ENCODE results near the gene TSPAN18. TPM values are rescaled to one million over a fixed set of nuclear protein-coding genes. Genes with fewer than 3 reads are reported as not detected.

Gene TSPAN18
- total RNA-seq, 1 donor = under 0.01 TPM

DNA sequence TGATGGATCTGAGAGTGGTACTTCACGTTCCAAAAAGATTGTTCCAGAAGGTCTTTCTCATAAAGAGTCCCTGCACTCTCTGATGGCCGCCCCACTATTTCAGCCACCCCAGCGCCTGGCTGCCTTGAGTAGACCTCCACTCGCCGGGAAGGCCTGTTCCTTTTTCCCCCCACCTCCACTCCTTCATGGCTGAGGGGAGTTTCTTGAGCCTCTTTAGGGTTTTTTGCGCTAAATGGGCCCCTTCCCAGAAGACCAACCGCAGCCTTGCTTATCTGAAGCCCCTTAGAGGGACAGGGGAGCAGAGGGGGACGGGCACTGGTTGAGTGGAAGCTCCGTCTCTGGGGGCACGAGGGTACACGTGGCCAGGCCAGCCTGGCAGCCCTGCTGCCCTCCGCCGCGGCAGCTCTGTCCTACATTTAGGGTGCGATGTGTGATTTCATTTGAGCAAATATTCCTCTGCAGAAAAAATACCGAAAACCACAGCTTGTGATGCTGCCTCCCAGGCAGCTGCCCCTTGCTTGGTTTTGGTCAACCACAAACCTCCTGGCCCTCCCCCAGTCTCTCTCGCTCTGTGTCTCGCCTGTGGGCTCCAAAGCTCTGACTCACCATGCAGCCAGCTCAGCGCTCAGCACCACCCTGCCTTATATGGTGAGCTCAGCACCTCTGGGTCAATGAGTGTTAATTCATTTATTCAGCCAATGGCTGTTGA, 135.2 kb downstream of the TSPAN18 start:
- peak; percentile 98 for DNase-seq (ENCODE audit: low read depth)
- TF ChIP-seq, protein P1, sequence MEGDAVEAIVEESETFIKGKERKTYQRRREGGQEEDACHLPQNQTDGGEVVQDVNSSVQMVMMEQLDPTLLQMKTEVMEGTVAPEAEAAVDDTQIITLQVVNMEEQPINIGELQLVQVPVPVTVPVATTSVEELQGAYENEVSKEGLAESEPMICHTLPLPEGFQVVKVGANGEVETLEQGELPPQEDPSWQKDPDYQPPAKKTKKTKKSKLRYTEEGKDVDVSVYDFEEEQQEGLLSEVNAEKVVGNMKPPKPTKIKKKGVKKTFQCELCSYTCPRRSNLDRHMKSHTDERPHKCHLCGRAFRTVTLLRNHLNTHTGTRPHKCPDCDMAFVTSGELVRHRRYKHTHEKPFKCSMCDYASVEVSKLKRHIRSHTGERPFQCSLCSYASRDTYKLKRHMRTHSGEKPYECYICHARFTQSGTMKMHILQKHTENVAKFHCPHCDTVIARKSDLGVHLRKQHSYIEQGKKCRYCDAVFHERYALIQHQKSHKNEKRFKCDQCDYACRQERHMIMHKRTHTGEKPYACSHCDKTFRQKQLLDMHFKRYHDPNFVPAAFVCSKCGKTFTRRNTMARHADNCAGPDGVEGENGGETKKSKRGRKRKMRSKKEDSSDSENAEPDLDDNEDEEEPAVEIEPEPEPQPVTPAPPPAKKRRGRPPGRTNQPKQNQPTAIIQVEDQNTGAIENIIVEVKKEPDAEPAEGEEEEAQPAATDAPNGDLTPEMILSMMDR (IDR thresholded peaks at IDR 0.05; ENCODE audit: insufficient read depth, low read depth, low read length) = no peak
- peak overlapping the region; percentile 12 for H3K4me3 ChIP-seq (ENCODE audit: low read depth, low read length)

DNA sequence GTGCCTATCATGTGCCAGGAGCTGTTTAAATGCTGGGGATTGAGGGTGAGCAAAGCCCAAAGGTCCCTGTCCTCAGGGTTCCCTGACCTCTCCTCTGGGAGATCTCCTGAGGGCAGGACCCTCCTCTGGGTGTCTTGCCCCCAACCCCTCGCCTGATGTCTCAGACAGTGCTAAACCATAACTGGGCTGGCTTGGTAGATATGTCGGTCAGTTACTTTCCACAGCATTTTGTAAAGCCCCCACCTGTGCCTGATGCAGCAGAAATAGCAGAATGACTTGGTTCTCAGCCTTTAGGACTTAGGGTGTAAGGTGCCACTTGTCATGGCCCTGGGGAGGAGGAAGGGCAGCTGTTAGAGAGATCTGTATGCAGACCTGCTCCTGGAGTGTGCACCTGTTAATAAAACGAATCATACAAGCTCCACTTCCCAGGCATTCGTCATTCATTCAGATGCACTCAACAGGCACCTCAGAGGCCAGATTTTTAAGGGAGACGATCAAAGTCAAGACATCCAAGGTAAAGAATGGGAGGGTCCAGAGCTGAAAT, 135.9 kb downstream of the TSPAN18 start:
- no peak for DNase-seq (ENCODE audit: low read depth)
- TF ChIP-seq, protein P1 (IDR thresholded peaks at IDR 0.05; ENCODE audit: insufficient read depth, low read depth, low read length) = no peak
- no peak overlapping the region for H3K4me3 ChIP-seq (ENCODE audit: low read depth, low read length)

DNA sequence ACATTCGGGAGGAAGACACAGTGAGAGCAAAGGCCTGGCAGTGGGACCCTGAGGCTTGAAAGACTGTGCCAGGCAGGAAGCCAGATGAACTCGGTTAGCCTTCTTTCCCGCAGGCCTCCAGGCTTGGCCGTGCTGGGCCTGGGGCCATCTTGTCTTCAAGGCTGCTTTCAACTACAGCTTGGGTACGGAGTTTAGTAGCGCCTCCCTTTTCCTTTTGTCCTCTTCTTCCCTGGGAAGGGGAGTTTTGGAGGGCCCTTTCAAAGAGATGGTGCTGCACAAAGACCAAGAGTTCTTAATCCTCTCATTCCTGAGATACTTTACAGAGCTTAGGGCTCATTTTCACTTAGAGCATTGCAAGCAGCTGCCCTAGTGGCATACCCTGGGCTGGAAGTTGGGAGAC, 136.5 kb downstream of the TSPAN18 start:
- TF ChIP-seq, protein P1 (IDR thresholded peaks at IDR 0.05; ENCODE audit: insufficient read depth, low read depth, low read length) = no peak
- no peak for DNase-seq (ENCODE audit: low read depth)
- H3K4me3 ChIP-seq (ENCODE audit: low read depth, low read length) = no peak overlapping the region

DNA sequence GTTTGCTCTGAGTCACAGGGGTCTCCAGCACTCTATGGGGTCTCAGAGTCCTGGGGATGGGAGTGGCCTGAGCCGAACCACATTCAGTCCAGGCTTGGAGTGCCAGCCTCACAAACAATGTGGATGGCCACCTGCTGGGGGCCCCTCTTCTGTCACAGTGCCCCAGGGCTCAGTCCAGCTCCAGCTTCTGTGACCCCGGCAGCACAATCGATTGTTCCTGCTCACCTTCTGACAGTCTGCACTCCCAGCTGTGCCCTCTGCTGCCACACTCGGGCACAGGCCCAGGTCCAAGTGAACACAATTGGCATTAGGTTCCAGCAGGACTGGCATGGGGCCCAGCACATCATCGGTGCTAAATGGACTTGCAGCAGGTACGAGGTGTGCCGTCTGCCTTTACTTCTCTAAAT, 139.1 kb downstream of the TSPAN18 start:
- TF ChIP-seq, protein P1 (IDR thresholded peaks at IDR 0.05; ENCODE audit: insufficient read depth, low read depth, low read length) = no peak
- DNase-seq (ENCODE audit: low read depth) = no peak
- H3K4me3 ChIP-seq (ENCODE audit: low read depth, low read length) = no peak overlapping the region

DNA sequence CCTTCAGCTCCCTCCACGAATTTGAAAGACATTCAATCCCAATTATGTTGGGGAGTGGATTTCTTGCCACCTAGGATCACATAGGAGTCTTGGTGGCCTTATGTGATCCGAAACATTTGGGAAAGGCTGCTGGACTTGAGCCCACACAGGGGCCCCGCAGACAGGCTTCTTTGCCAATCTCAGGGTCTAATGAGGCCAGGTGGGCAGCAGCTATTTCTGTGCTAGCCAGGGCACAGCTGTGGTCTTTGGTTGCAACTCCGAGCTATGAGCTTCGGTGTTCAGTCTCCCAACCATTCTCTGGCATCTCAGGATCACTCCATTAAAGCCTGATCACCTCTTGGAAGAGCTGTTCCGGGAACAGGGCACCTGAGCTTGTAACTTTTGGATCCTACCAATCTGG, 139.5 kb downstream of the TSPAN18 start:
- DNase-seq (ENCODE audit: low read depth) = no peak
- TF ChIP-seq, protein P1 (IDR thresholded peaks at IDR 0.05; ENCODE audit: insufficient read depth, low read depth, low read length) = no peak
- H3K4me3 ChIP-seq (ENCODE audit: low read depth, low read length) = no peak overlapping the region

DNA sequence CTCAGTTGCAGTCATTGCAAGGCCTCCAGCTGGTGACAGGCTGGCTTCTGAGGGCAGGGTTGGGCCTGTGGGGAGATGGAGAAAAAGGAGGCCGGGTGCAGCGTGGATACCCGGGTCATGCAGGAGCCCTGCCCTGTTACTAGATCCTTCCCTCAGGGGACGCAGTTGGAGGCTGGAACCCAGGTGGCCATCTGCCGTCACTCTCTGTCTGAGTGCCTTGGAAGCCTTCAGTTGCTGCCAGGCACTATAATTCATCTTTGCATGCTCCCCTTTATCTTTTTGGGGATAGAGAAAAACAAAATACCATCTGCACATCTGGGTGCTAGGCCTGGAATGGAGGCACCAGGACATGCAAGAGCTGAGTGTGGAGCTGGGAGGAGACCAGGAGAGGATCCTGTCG, 141.3 kb downstream of the TSPAN18 start:
- TF ChIP-seq, protein P1 (IDR thresholded peaks at IDR 0.05; ENCODE audit: insufficient read depth, low read depth, low read length) = no peak
- no peak for DNase-seq (ENCODE audit: low read depth)
- H3K4me3 ChIP-seq (ENCODE audit: low read depth, low read length) = no peak overlapping the region

All from fibroblast of villous mesenchyme (primary cell).